Hippocampal formation (tissue), 2 donors: Measurements from ENCODE around the gene DNPEP.

ENCODE experiments used
- DNase-seq, 2 donors: peaks; one replicate each; lab custom pipeline; 2025; lab: John Stamatoyannopoulos, UW

Gene DNPEP

GRCh38 chr2:219362072-219362471, 25.6 kb downstream of the DNPEP start:
- DNase-seq, result no peak

DNA sequence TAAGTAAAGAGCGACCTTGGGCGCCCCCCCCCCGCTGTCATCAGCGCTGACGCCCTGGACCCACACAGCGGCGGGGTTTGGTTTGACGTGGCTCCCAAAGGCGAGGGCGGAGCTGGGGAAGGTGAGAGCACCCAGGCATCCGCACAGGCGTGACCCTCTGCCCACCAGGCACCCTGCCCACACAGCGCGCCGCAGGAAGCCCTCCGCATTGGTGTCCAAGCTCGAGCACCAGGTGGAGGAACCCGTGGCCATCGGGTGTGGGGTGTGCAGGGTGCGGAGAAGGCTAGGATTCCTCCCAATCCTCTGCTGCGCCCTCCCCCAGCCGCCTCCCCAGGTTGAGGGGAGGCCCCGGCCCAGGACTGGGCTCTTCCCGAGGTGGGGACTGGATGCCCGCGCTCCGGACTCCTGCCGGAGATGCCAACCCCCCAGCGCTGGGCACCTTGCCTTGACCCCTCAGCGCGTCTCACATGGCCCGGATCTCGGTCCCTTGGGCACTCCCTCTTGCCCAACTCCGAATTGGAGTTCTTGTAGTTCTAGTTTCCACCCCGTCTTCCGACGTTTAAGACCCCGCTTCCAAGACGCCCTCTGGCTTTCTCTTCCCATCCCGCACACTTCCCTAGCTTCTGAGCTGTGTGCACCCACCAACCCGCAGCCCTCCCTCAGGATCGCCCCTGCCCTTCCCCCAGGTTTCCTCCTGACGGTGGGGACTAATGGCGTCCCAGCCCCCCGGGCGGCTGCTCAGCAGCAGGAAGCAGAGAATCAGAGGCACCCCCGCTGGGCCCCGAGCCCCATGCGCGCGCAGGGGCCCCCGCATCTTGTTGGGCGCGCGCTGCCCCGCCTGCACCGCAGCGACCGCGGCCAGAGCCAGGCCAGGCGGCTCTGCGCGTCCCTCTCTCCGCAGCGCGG, 29.3 kb downstream of the DNPEP start:
- DNase-seq, result no peak

DNA sequence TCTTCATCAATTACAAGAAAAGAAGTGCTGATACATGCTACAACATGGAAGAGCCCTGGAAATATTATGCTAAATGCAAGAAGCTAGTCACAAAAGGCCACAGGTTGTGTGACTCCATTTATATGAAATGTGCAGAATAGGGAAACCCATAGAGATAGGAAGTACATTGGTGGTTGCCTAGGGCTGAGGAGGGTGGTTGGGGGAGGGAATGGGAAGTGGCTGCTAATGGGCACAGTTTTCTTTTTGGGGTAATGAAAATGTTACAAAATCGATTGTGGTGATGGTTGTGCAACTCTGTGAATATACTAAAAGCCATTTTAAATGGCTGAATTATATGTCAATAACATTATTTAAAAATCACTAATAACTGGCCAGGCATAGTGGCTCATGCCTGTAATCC, 30.9 kb downstream of the DNPEP start:
- no peak for DNase-seq

- DNase-seq, result no peak
These were observed 33.1 kb downstream of the DNPEP start for GRCh38 chr2:219354582-219354981.

DNA sequence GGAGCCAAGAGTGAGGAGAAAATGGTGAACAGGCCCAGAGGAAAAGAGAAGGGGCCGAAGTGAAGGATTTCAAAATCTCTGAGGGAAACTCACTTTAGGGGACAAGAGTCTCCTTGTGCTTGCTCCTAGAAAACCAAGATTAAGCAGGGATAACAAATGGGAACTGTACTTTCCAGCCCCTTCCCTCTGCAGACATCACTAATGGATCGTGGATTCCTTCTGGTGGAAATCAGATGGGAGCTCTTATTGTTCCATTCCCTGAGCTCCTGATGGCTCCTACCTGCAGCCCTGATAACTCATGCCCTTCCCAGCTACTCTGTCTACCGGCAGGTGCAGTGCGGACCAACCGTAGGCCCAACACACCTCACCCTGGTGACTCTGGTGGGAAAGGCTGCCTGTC, 34.6 kb downstream of the DNPEP start:
- no peak for DNase-seq

GRCh38 chr2:219352448-219353023, 35.2 kb downstream of the DNPEP start:
- DNase-seq, result peak in 1 of 2 donors; percentile 39

DNA sequence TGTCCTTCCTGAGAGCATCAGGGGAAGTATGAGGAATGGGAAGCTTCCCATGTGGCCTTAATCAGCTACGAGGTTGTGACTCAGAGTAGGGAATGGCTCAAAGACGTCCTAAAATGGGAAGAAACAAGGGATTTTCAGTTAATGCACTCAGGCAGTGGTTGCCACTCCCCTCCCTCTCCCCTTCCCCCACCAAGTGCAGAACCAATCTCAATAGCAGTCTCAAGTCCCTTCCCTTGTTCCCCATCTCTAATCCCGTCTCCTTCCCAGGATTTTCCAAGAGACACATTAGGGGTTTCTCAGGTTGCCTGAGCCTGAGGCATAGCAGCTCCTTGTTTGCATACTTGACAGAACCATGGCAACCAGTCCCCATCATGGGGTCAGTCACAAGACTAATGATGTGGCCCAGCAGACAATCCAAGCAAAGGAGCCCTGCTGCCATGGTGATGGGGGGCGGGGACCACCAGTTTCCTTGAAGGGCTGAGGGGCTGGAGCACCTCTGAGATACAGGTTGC, 36.9 kb downstream of the DNPEP start:
- no peak for DNase-seq

DNA sequence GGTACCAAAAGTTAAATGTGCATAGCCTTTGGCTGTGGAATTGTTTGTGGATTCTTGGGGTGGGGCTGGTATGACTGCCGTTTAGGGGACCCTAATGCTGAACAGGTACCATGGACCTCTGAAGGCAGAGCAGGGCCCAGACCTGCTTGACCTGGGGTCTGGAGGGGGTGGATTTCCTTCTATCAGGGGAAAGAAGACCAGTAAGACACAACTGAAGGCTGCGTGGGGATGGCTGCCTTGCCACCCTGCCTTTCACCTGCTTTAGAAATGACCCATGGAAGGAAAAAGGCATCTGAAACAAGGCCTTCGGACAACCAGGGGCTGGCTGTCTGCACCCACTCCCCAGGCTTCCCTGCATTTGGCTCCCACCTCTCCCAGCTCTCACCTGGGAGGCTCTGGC, 37.5 kb downstream of the DNPEP start:
- no peak for DNase-seq

- peak; percentile 18 to 40 for DNase-seq
These were observed 42.8 kb downstream of the DNPEP start for GRCh38 chr2:219344751-219345430.

- no peak for DNase-seq
These were observed 52.3 kb downstream of the DNPEP start for GRCh38 chr2:219335373-219335786.

GRCh38 chr2:219334076-219334475, 53.6 kb downstream of the DNPEP start:
- no peak for DNase-seq

DNA sequence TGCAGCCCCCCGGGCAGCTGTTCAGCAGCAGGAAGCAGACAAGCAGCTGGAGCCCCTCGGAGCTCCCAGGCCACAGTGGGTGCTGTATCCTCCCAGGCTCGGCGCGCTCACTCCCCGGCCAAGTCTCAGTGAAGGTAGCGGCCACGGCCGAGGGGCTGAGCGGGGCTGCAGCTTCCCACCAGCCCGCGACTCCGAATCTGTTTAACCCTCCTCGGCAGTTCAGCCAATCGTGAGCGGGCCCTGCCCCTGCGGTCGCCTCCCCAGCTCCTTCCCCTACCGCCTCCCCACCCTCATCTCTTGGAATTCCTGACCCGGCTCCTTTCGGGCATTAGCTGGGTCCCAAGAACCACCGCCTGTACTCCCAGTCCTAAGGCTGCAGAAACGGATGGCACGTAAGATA, 55.2 kb downstream of the DNPEP start, which contains the start of gene RESP18:
RESP18 (minus strand) TSS at position 203 of the 400 bp plus-strand sequence.
- DNase-seq, result no peak

- DNase-seq, result no peak
These were observed 56.0 kb downstream of the DNPEP start for GRCh38 chr2:219331560-219332213.

- DNase-seq, result no peak
These were observed 60.0 kb downstream of the DNPEP start for GRCh38 chr2:219327719-219328118.

- no peak for DNase-seq
These were observed 61.9 kb downstream of the DNPEP start for GRCh38 chr2:219325657-219326315.

DNA sequence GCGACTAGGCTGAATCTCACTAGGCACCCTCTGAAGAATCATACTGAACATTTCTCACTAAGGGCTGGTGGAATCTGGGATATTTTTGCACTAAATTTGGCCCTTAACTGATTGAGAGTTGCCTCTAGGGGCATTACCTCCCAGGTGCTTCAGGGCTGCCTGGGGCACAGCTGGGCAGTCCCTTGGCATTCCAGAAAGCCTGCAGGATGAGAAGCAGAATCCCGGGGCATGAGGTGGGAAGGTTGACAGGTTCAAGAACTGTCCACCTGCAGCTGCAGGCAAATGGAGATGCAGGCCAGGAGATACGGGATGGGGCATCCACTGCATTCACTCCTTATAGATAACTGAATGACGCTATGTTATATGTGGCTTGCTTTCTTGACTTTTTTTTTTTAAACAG, 62.6 kb downstream of the DNPEP start:
- no peak for DNase-seq

- no peak for DNase-seq
These were observed 64.3 kb downstream of the DNPEP start for GRCh38 chr2:219323434-219323833.
